GM19240 (cell line): Measurements from ENCODE around the gene MRPL2.
A peak's percentile ranks its signal among the peaks of the same experiment; 100 is the strongest.
"Not testable (repeated sequence)": the region's sequence is repeated elsewhere in the genome, so short reads cannot be mapped to it uniquely, and the experiment has no call there.

Experiments
- DNase-seq: peaks from one replicate; pipeline ENCODE4 v3.0.0; 2011; ENCODE audit warnings: low spot score; ENCODE audit not compliant: insufficient read length

Gene MRPL2

GRCh38 chr6:43053545-43054205 is 5.6 kb downstream of the MRPL2 start, which contains the start of gene CUL7:
TSS of gene CUL7 (minus strand) at chr6:43053851. CDS start at chr6:43052788, 1,063 bp downstream.
- peak; percentile 91 for DNase-seq

GRCh38 chr6:43052842-43053544 is 6.2 kb downstream of the MRPL2 start:
- no peak for DNase-seq

- DNase-seq: no peak
These were observed 6.9 kb downstream of the MRPL2 start for GRCh38 chr6:43052225-43052841.

- no peak for DNase-seq
These were observed 8.3 kb downstream of the MRPL2 start for GRCh38 chr6:43050981-43051380.

DNA sequence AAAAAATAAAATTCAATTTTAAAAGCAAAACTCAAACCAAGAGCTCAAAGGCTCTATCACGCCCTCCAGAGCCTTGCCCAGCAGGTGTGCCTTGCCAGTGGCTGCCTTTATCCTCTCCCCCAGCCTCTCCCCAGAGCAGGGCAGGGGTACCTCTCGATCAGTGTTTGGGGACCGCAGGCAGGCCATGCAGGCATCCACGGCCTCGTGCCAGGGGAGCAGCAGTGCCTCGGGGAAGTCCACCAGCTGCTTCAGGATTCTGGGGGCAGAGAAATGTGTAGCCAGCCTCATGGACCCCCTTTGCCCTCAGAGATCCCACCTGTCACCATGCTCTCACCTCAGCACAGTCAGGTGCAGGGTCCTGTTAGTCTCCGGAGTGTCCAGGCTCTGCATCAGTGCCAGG is 11.2 kb downstream of the MRPL2 start:
- no peak for DNase-seq

DNA sequence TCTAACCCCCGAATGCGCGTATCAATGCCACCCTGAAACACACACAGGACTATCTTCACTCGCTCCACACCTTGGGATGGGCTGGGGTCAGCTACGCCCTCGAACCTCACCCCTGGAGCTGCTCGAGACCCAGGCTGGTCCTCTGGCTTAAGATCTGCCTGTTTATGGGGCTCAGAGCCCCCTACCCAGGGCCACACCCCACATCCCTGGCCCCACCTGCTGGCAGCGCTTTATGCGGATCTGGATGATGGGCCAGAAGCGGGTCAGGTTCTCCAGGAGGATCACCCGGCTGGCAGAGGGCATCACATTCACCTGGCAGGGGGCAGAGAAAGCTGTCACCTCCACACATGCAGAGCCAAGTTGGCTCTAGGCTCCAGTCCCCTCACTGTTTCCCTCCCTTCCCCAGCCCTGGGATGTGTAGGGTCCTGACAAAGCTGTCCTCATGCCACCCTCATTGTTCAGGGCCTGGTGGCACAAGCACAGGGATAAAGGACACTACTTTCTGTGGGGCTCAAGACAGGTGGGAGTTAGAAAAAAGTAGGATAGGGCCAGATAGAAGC is 13.8 kb downstream of the MRPL2 start:
- DNase-seq: no peak

- no peak for DNase-seq
These were observed 15.9 kb downstream of the MRPL2 start for GRCh38 chr6:43043310-43043709.

DNA sequence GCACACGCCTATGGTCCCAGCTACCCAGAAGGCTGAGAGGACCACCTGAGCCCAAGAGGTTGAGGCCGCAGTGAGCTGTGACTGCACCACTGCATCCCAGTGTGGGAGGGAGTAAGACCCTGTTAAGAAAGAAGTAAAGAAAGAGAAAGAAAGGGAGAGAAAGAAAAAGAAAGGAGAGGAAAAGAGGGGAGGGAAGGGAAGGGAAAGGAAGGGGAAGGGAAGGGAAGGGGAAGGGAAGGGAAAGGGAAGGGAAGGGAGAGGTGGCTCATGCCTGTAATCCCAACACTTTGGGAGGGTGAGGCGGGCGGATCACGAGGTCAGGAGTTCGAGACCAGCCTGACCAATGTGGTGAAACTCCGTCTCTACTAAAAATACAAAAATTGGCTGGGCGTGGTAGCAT is 17.8 kb downstream of the MRPL2 start:
- DNase-seq: not testable (repeated sequence)

GRCh38 chr6:43040542-43041257 is 18.5 kb downstream of the MRPL2 start:
- DNase-seq: no peak

- DNase-seq: no peak
These were observed 20.5 kb downstream of the MRPL2 start for GRCh38 chr6:43038727-43039126.

DNA sequence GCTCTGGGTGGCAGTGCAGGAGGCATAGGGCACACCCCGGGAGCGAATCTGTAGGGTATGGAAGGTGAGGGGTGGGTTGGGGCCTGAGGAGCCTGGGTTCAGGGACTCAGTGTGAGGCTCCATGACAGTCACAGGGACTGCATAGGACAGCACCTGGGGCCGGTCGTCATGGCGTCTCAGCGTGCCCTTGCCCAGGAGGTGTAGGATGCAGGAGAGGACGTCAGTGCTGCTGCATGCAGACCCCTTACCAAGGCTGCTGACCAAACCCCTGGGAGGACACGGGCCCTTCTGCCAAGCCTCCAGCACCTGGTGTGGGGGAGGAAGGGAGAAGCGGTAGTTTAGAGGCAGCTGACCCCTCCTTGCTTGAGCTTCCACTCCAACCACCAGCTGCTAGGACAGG is 21.5 kb downstream of the MRPL2 start:
- DNase-seq: no peak

DNA sequence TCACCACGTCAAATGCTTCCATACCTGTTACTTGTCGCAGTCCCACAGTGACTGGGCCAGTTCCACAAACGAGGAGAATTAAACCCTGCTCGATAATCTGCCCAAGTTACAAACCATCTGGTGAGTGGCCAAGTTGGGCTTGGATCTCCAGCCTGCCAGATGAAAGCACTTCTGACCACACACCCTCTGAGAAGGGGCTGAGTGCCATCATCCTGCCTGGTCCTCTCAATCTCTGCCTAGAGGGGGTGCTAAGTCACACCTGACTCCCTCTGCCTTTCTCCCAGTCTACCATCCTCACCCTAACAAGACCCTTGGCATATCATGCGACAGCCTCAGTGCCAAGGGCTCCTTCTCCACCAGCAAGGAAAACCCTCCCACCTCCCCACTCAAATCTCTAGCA is 22.0 kb downstream of the MRPL2 start:
- DNase-seq: no peak

GRCh38 chr6:43036712-43037111 is 22.5 kb downstream of the MRPL2 start:
- no peak for DNase-seq

- DNase-seq: no peak
These were observed 23.6 kb downstream of the MRPL2 start for GRCh38 chr6:43035495-43036194.

DNA sequence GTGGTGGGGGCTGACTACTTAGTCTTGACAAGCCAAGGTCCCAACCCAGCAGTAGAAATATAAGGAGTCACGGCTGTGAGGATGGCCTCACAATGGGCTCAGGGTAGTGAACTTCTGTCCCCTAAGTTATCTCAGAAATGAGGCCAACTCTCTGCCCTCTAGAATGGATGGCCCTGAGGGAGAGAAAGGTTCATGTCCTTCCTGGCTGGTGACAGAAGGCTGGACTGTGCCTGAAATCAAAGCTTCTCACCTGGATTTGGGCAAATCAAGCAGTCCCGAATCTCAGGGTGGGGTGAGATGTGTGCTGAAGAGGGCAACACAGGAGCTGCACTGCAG is 25.1 kb downstream of the MRPL2 start:
- DNase-seq: no peak

DNA sequence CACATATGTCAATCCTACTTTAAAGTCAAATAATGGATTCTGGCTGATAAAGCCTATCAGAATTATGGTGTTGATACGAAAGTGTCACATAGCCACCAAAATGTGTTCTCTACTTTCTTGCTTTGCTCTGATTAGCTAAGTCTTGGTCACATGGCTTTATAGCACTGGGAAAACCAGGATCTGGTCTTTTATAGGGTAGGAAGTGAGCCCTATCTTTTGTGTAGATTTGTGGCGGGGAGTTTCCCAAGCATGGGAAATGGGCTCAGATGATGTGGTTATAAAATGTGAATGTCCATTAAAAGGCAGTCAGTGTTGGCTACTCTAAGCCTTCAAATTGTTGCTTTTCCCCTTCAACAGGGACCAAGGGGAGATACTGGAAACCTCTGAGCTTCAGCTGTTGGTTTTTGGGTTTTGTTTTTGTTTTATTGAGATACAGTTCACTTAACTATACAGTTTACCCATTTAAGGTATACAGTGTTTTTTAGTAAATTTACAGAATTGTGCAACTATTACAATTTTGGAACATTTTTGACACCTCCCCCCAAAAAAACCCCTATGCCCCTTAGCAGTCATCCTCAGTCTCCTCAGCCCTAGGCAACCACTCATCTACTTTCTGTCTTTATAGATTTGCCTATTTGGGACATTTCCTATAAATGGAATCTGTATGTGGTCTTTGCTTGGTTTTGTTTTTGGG is 25.6 kb downstream of the MRPL2 start:
- DNase-seq: no peak

DNA sequence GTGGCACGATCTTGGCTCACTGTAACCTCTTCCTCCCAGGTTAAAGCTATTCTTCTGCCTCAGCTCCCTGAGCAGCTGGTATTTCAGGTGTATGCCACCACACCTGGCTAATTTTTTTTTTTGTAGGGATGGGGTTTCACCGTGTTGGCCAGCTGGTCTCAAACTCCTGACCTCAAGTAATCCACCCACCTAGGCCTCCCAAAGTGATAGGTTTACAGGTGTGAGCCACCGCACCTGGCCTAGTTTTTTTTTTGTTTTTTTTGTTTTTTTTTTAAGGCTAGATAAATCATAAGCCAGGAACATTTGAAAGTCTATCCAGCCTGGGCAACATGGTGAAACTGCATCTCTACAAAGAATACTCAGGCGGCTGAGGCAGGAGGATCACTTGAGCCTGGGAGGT is 26.9 kb downstream of the MRPL2 start:
- no peak for DNase-seq

- no peak for DNase-seq
These were observed 30.1 kb downstream of the MRPL2 start for GRCh38 chr6:43029120-43029519.

GRCh38 chr6:43026365-43026764 is 32.9 kb downstream of the MRPL2 start:
- DNase-seq: no peak

DNA sequence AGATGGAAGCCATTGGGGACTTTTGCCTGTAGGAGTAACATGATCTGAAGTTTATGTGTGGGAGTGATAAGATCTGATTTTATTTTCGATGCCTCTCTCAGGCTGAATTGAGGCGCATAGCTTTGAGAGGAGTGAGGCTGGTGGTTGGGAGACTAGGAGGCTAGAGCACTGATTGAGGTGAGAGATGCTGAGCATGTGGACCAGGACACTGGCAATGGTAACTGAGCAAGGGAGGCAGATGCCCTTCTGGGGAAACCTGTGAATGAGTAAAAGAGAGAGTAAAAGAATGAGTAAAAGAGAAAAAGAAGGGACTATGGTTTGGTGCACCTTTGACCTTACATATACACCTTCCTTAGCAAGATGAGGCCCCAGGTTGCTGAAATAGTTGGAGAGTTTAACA is 34.8 kb downstream of the MRPL2 start:
- DNase-seq: no peak
